Suprapubic skin (tissue), 3 donors: ENCODE measurements around the gene KCNH1.

Source experiments
- CTCF ChIP-seq, 2 donors: fragments of 200-600 bp in 1 of 2; fragments of 450-650 bp in 1 of 2; sonication (generic) in 1 of 2; IDR thresholded peaks; one replicate each; pipeline ENCODE4 v1.5.1; 2016 to 2019; ENCODE audit warnings: antibody characterized with exemption in 2 of 2, mild to moderate bottlenecking in 1 of 2, moderate library complexity in 1 of 2
- POLR2A ChIP-seq, 2 donors: fragments of 450-650 bp; IDR thresholded peaks; one replicate each; pipeline ENCODE4 v1.6.1; 2017; ENCODE audit warnings: antibody characterized with exemption in 2 of 2, mild to moderate bottlenecking in 2 of 2, moderate library complexity in 2 of 2

DNA sequence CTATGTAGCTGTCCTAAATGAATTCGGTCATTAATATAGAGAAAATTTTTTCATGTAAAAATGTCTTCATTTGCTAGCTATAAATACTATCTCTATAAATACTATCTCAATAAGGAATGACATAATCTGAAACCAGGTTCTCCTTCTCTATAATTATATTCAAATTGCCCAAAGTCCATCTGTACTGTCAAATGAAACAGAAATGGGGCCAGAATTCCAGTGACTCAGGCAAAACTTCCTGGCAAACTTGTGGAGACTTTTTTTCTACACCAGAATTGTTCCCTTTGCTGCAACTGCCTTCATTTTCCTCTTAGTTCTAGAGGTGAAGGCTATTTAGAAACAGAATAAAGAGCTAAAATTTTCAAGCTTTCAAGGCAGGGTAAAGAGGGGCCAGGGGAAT, 152.5 kb downstream of the KCNH1 start:
- TF ChIP-seq CTCF (IDR thresholded peaks at IDR 0.05) (no peak), POLR2A (IDR thresholded peaks at IDR 0.05) (no peak)
